NCI-H2227 (cell line): ENCODE results near the gene RGP1.

Experiments
- DNase-seq: peaks from one replicate; lab custom pipeline; 2025; ENCODE audit not compliant: unreplicated experiment; lab: John Stamatoyannopoulos, UW

RGP1 gene

DNA sequence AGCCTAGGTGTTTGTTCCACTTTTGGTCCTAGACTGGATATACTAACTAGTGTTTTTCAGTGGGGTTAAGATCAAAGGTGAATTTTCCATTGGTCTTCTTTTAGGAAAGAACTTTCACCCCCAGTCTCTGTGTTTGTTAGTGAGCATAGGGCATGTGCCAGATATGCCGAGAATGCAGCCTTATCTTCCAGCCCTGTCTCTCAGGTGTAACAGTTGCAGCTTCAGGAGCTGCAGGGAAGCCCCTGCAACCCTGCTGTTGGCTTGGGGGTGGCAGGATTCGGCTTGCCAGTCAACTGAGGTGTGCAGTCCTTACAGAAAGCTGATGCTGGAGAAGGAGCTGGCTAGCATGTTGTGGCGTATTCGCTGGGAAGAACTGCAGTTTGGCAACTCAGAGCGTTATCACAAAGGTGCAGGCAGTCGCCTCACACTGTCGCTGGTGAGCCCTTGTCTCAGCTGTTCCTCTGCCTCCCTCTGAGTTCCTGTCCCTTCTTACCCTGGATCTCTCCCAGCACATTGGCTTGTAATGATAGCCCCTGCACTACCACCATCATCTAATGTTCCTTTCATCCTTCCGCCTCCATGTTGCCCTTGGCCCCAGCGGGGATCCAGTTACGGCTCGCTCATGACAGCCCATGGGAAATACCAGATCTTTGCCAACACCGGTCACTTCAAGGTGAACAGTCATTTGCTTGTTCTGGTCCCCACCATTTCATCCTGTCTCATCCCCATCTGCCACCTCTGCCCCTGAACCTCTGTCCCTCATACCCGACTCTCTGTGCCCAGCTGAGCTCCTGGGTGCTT lies 52.4 kb downstream of the RGP1 start:
- DNase-seq, result no peak

DNA sequence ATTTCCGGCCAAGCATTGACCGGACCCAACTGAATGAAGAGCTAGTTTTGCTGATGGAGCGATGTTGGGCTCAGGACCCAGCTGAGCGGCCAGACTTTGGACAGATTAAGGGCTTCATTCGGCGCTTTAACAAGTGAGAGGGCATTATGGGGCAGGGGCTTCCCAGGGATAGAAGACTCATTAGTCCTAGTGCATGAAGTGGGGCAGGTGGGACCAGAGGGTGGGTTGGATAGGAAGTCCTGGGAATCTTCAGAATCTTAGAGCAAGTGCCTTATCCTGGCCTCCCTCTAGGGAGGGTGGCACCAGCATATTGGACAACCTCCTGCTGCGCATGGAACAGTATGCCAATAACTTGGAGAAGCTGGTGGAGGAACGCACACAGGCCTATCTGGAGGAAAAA lies 57.0 kb downstream of the RGP1 start:
- DNase-seq, result no peak
